Jurkat, Clone E6-1 (cell line): ENCODE results near the gene CD82.

Experiments
- DNase-seq: peaks from one replicate; pipeline ENCODE4 v3.0.0-alpha.2; 2011; ENCODE audit warnings: low read depth, low spot score
- H3K4me3 ChIP-seq: 2 replicates; pipeline ENCODE4 v1.5.1; 2011; ENCODE audit warnings: mild to moderate bottlenecking, low read length, control low read depth, moderate library complexity

Gene CD82

DNA sequence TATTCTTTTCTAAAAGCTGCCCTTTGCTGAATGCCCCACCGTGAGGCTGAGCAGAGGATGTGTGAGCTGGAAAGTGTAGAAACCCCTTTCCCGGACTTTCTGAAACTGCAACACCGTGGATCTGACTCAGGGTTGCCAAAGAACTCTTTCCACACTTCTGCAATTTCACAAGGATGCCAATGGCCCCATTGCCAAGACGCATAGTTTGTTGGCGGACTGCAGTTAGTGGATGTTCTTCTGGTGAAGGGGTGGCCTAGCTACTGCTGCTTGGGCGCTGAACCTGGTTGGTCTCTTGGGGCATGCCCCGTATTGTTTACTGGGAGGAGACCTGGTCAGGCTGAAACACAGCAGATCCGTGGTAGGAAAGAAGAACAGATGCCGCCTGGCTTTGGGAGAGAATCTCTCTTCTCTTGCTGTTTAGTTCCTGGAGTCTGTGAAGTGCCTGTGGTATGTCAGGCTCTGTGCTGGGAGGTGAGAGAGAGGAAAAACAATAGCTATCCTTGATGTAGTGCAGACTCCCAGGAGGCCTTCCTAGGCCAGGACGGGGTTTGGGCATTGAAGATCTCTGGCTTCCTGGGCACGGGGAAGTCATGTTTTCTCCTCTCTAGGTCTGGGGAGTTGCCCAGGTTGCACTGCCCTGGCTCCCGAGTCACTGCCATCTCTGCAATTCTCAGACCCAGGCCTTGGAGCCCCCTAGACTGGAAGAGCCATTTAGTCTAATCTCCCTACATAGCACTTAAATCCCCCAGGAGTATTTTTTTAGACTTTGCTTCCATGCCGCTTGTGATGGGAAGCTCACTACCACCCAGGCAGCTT, 26.9 kb downstream of the CD82 start:
- no peak for DNase-seq
- H3K4me3 ChIP-seq: no peak overlapping the region

DNA sequence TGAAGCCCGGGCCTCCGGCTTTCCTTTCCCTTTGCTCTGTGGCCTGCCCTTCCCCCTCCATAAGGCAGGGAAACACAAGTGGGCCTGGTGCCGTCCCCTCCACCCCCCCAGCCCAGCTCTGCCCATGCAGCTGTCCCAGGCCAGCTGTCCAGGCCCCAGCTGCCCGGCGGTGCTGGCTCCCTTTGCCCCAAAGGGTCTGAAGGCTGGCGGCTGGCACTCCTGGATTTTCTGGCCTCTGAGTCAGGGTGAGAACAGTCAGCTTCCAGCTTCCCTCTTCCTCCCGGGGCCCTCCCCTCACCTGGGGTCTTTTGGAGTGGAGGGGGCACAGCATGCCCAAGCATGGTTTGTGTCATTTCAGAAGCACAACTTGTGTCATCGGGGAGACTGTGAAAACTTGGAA, 27.8 kb downstream of the CD82 start:
- no peak overlapping the region for H3K4me3 ChIP-seq
- no peak for DNase-seq

DNA sequence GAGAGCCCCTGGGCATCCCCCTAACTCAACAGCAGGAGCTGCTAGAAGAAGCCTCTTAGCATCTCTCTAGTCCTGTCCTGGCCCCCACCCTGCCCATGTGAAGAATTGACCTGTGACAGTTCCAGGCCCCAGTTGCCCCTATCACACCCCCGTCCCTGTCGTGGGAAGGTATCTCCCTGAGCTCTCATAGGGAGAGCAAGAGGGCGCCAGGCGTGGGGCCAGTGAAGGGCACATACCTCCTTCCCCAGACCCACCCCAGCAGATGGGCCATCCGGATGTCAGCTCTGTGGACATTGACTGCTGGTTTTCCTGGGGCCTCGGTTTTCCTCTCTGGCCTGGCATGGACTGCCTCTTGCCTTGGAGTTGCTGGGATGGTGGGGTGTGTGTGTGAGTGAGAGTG, 29.5 kb downstream of the CD82 start:
- H3K4me3 ChIP-seq: no peak overlapping the region
- DNase-seq: no peak

DNA sequence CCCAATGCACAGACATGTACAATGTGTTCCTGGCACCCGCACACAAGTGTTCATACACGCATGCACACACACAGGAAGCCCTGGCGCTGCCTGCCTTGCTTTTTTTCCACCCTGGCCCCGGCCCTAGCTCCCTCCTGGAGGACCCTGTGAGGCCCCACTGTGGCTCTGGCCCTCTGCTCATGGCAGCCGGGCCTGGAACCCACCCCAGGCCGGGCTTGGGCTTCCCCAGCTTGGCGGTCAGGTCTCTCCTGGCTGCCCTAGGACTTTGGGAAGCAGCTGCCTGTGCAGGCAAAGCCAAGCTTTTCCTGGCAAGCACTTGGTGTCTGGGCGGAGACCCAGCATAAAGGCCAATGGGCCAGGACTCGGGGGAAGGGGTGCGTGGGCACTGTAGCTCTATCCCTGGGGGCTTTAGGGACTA, 30.5 kb downstream of the CD82 start:
- H3K4me3 ChIP-seq: peak overlapping the region; percentile 27; the same call in 1 of the 2 replicates
- DNase-seq: no peak

DNA sequence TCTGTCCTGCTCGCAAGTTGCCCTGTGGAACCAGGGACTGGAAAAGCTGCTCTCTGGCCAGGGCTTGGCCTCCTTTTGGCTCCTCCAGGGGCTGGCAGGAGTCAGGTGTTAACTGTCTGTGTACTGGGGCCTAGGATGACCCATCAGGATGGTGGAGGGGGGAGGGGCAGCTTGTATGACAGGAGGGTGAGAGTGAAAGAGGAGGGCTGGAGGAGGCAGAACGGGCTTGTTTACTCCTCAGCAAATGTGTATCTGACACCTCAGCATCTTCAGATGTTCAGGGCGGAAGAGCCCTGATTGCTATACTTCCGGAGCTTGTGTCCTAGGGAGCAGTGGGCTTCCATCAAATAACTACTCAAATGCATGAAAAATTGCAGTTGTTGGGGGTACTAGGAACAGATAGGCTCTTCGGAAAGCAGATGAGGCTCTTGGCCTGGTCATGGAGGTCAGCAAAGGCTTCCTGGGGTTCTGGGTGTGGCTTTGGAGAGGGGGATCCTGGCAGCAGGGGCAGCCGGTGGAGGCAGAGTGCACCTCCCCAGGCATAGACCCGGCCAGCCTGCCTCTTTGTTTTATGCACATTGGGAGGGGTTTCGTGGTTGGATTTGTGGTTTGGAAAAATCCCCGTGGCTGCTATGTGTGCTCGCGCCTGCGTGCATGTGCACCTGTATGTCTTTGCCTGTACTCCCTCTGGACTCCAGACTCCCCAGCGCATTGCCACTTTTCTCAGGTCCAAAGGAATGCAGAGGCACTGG, 31.2 kb downstream of the CD82 start:
- peak; percentile 83 for DNase-seq

DNA sequence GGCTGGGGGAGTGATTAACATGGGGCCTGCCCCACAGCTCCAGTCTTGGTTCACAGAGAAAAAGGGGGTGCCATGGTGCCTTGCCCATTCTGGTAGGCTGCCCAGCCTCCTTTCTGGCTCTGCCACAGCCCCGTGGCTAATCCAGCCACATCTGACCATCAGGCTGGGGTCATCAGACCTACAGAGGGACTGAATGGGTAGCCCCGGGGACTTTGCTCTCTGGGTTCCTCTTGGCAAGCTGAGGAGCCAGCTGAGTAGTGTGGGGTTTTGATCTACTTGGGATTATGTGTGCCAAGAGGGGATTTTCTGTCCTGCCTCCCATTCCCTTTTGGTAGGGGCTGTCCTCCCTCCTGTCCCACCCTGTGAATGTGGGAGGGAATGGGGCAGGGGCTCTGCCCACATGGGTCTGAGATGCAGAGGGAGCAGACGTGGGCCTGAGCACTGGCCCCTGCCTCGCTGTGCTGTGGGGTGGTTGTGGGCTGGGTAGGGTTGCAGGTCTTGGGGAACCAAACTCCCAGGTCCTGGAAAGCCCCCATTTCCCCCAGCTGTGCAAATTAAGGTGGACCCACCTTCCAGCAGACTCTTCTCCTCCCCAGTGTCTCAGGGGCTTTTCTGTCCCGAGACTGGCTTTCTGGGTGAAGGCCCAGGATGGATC, 32.0 kb downstream of the CD82 start:
- no peak overlapping the region for H3K4me3 ChIP-seq
- no peak for DNase-seq

More for the DNA sequence above, 31.2 kb downstream of the CD82 start:
- peak overlapping the region; percentile 27 for H3K4me3 ChIP-seq

DNA sequence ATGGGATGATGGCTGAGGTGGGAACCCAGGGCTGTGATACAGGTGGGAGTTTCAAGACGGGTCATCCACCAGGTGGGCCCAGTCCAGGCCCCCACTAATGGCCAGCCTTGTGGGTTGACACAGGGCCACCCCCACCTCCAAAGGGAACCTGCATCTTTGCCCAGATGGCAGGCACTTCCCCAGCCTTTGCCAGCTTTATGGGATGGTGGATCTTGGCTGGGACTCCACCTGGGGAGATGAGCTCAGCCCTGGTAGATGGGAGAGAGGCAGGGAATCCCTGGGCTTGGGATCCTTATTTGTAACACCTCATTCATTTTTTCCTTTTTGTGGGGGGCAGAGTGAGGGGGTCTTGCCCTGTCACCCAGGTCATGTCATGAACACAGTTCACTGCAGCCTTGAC, 33.4 kb downstream of the CD82 start:
- no peak overlapping the region for H3K4me3 ChIP-seq
- DNase-seq: no peak

DNA sequence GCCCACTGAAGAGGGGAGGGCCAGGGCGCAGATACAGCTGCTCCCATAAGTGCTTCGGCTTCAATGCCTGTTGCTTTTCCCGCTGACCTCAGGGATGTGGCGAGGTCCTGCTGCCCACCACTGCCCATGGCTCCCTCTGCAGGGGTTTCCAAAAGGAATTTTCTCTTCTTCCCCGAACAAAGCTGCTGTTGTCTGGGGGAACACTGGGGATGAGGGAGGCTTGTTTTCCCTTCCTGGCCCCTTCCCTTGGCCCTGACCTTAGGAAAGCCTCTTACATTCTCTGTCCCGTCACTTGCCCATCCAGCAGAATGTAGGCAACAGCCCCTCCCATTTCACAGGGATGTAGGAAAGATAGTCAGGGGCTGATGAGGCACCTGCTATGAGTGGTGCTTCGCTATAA, 34.8 kb downstream of the CD82 start:
- no peak for DNase-seq
- no peak overlapping the region for H3K4me3 ChIP-seq

DNA sequence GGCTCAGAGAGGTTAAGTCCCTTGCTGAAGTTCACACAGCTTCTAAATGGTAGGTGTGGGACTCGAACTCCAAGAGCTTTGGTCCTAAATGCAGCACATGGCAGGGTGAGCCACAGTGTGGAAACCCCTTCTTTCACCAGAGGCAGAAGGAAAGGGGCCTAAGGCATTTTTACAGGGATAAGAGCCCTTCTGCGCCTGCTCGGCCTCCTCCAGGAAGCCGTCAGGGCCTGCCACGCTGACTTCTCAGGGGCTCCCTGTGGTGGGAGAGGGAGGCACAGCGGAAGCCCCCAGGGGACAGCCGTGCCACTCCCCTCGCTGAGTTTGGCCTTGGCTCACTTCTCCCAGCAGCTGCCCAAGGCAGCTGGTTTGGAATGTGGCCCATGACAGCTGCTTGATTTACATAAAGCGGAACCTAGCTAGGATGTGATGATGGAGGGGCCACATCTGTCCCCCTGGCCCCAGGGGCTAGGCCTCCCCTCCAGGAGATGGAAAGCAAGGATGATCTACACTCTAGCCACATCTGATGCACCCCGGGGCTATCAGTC, 35.4 kb downstream of the CD82 start:
- no peak overlapping the region for H3K4me3 ChIP-seq
- no peak for DNase-seq

DNA sequence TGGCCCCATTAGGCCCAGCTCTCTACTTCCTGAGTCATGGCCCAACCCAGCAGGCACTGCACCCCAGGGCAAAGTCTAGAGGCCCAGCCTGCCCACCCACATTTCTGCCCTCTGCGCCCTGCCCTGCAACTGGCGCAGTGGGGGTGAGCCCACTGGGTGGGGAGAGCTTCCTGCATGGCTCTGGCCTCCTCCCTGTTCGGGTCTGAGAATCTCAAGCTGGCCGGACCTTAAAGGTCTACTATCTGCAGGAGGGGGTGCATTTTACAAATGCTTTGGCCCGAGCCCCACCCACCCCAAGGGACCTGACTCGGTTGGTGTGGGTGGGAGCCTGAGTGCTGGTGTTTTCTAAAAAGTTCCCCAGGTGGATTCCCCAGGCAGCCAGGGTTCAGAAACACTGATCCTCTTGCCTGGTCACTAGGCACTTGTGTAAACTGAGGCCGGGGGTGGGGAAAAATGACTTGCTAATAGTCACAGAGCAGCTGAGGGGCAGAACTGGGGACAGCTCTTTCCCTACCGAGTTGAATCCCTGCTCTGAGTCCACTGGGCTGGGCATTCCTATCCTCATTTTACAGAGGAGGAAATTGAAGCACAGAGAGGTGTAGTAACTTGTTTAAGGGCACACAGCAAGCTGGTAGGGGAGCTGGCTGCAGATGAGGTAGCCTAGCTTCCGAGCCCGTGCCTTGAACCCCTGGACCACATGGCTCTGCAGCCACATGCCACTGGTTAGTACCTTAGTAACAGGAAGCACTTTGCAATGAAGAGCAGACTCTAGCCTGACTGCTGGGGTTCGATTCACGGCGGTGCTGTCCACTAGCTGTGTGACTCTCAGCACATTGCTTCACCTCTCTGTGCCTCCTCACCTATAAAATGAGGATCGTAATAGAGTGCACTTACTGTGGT, 36.3 kb downstream of the CD82 start:
- no peak overlapping the region for H3K4me3 ChIP-seq
- no peak for DNase-seq

DNA sequence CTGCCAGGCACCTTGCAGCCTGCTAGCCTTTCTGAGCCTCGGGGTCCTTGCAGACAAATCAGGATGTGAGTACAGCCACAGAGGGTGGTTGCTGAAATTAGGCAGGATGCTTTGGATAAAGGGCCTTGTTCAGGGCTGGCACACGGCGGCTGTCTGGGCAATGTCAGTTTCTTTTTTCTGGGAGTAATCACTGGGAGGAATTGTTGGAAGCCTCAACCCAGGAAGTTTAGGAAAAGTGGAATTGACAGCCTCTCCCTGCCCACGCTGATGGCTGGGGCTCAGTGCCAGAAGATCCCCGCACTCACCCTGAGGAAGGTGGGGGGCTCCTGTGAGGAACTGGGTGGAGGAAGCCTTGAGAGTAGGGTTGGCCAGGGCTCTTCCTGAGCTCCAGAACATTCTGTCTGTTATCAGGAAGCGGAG, 37.4 kb downstream of the CD82 start:
- H3K4me3 ChIP-seq: no peak overlapping the region

DNA sequence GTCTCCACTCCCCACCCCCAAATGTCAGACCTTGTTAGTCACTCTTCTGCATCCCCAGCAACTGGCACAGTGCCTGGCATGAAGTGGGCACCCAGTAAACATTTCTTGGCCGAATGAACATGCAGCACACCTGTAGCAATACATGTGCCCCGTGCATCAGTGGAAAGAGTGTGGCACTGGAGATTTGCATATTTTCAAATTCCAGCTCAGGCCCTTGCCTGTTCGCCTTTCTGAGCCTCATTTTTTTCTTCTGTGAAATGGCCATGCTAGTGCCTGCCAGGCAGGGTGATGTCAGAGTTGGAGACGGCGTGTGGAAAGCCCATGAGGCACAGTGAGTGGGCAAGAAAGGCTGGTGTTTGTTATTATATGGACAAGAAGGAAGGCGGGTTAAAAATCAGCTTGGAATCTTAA, 38.7 kb downstream of the CD82 start:
- no peak overlapping the region for H3K4me3 ChIP-seq
- no peak for DNase-seq

More for the DNA sequence above, 37.4 kb downstream of the CD82 start:
- no peak for DNase-seq

DNA sequence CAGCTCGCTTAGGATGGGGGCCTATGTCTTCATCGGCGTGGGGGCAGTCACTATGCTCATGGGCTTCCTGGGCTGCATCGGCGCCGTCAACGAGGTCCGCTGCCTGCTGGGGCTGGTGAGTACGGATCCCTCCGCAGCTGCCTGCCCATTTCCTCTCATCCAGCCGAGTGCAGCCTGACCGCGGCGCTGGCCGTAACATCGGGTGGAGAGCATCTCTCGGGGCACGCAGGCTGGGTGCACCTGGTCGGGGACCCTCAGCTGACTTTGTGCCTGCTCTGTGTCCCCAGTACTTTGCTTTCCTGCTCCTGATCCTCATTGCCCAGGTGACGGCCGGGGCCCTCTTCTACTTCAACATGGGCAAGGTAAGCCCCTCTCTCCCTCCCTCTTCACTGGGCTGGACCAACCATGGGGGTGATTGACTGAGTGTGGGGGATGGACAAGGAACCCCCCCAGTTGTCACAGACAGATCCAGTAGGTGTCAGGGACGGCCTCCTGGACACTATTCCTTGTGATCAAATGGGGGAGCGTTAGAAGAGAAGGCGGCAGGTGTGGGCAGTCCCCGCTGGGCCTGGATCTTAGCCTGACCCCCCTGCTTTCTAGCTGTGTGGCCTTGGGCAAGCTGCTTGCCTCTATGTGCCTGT, 39.7 kb downstream of the CD82 start:
- no peak for DNase-seq
- H3K4me3 ChIP-seq: no peak overlapping the region

DNA sequence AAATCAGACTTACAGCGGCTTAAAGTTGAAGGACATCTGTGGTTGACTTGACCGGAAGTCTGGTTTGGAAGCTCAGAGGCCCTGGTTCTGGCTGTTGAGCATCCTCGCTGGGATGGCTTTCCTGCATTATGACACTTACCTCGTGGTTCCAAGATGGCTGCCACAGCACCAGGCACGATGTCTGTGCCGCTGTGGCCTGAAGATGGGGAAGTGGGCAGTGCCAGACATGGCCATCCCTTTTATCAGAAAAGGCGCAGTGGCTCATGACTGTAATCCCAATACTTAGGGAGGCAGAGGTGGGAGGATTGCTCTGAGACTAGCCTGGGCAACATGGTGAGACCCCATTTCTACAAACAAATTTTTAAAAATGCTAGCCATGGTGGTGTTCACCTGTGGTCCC, 40.5 kb downstream of the CD82 start:
- DNase-seq: no peak
- no peak overlapping the region for H3K4me3 ChIP-seq

DNA sequence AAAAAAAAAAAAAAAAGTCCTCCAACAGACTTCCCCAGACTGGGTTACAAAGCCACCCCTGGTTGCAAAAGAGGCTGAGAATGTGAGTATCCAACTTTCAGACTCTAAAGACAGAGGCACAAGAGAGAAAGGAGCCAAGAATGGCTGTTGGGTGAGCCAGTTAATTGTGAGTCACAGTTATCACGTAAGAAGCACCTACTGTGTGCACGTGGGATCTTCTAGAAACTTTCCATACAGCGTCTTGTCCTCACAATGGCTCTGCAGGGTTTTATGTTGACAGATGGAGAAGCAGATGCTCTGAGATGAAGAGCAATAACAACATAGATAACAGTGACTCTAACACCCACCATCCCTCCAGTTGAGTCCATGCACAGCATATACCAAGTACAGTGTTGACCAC, 41.0 kb downstream of the CD82 start:
- no peak for DNase-seq
- H3K4me3 ChIP-seq: no peak overlapping the region

DNA sequence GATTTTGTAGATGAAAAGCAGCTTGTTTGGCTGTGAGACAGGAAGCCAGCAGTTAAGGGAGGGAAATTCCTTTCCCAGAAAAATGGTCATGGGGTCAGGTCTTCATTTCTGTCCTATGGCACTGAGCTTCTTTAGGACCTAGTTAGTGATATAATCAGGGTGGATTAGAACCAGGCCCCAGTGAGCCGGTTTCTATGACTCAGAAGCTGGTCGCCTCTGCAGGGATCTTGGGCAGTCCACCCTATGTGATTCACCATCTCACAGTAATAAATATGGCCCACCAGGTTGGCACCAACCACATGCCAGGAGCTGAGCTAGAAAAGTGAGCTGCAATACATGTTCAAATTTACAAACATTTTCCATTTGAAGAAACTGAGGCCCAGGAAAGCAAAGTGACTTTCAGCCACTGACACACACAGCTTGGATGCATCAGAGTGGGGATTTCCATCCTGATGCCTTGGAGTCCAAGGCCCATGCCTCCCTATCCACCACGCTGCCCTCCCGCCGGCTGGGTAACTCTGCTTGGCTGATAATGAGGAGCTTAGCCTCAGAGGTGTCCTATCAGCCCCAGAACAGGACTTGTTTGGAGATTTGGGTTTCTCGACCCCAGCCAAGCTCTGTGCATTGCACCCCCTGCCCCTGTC, 42.0 kb downstream of the CD82 start:
- H3K4me3 ChIP-seq: no peak overlapping the region
- no peak for DNase-seq

DNA sequence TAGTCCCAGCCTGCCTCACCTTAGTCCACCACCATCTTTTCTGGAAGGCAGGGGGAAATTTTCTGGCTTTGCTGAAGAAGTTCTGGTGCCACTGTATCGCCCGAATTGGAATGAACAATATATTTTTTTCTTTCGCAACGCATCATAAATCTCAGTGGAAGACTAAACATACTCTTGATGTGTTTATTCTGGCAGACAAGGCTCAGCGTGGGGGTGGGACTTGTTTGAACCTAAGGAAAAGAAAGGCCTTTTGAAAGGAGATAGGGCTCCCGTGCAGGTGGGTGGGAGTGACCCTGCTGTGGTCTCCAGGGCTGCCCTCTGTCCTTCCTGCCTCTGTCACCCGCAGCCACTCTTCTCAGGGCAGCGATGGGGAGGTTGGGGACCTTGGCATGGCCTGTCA, 42.5 kb downstream of the CD82 start:
- no peak overlapping the region for H3K4me3 ChIP-seq
- DNase-seq: no peak

DNA sequence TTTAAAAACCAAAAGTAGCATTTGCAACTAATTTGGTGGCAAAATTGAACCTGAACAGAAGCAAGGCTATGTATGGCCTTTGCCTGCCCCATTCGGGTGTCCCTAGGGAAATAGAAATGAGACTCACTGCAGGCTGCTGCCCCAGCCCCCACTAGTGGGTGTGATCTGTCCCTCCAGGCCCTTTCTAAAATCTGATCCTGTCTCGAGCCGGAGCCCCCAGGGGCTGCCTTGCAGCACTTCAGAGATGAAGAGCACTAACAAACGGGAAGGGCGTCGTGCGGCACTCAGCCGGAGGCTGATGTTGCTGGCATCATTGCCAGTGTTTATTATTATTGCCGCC, 43.2 kb downstream of the CD82 start:
- no peak overlapping the region for H3K4me3 ChIP-seq
- DNase-seq: no peak
